Neural cell (in vitro differentiated cells): ENCODE data around the gene COL27A1. TPM values are rescaled to one million over a fixed set of nuclear protein-coding genes. Genes with fewer than 3 reads are reported as not detected.

Experiments used
- H2AFZ ChIP-seq: fragments of 200-600, 300-800 bp; sonication (generic), shearing (Covaris generic); 2 replicates; pipeline ENCODE4 v1.6.0; 2014; ENCODE audit warnings: low read depth, mild to moderate bottlenecking, antibody characterized with exemption, low read length, moderate library complexity
- H3F3A ChIP-seq: fragments of 200-600 bp; shearing (Covaris generic); 2 replicates; pipeline ENCODE4 v1.6.1; 2016; ENCODE audit warnings: mild to moderate bottlenecking, moderate library complexity, mixed read lengths, antibody characterized with exemption, low read length; ENCODE audit not compliant: insufficient read depth, poor library complexity, severe bottlenecking
- H3K27ac ChIP-seq: fragments of 200-600, 300-800 bp; sonication (generic), shearing (Covaris generic); 2 replicates; pipeline ENCODE4 v1.5.1; 2014; ENCODE audit warnings: mild to moderate bottlenecking, low read length, moderate library complexity
- H3K27me3 ChIP-seq: fragments of 300-800, 200-600 bp; sonication (generic), shearing (Covaris generic); 2 replicates; pipeline ENCODE4 v1.6.0; 2014; ENCODE audit warnings: mild to moderate bottlenecking, low read depth, low read length, moderate library complexity; ENCODE audit not compliant: insufficient read depth
- H3K36me3 ChIP-seq: fragments of 300-800, 200-600 bp; sonication (generic), shearing (Covaris generic); 2 replicates; pipeline ENCODE4 v1.5.1; 2014; ENCODE audit warnings: mild to moderate bottlenecking, antibody characterized with exemption, low read length, moderate library complexity; ENCODE audit not compliant: insufficient read depth
- H3K4me2 ChIP-seq: fragments of 300-800, 200-600 bp; sonication (generic), shearing (Covaris generic); 2 replicates; pipeline ENCODE4 v1.6.0; 2014; ENCODE audit warnings: mild to moderate bottlenecking, low read length
- H3K4me3 ChIP-seq: fragments of 300-800, 200-600 bp; sonication (generic), shearing (Covaris generic); 2 replicates; pipeline ENCODE4 v1.5.1; 2014; ENCODE audit warnings: mild to moderate bottlenecking, low read length, moderate library complexity
- H3K79me2 ChIP-seq: fragments of 200-600 bp; shearing (Covaris generic); replicated peaks from 2 replicates; pipeline ENCODE4 v1.6.0; 2014; ENCODE audit warnings: mild to moderate bottlenecking, low read length, moderate library complexity; ENCODE audit not compliant: insufficient read depth
- H3K9ac ChIP-seq: fragments of 300-800, 200-600 bp; sonication (generic), shearing (Covaris generic); 2 replicates; pipeline ENCODE4 v1.6.1; 2016; ENCODE audit warnings: mild to moderate bottlenecking, low read length, mixed read lengths
- H3K9me2 ChIP-seq: fragments of 200-600 bp; shearing (Covaris generic); 2 replicates; pipeline ENCODE4 v1.6.1; 2016; ENCODE audit warnings: mild to moderate bottlenecking, low read length, mixed read lengths; ENCODE audit not compliant: insufficient read depth
- H3K9me3 ChIP-seq: fragments of 200-600, 300-800 bp; sonication (generic), shearing (Covaris generic); 2 replicates; pipeline ENCODE4 v1.6.1; 2016; ENCODE audit warnings: mild to moderate bottlenecking, mixed run types, low read length, moderate library complexity, mixed read lengths
- H4K20me1 ChIP-seq: fragments of 200-600 bp; shearing (Covaris generic); 2 replicates; pipeline ENCODE4 v1.6.1; 2016; ENCODE audit warnings: mild to moderate bottlenecking, mixed run types; ENCODE audit not compliant: insufficient read depth
- CTCF ChIP-seq: fragments of 450-650 bp; IDR thresholded peaks from 2 replicates; pipeline ENCODE4 v1.5.1; 2014; ENCODE audit warnings: antibody characterized with exemption, mild to moderate bottlenecking, moderate library complexity; ENCODE audit not compliant: poor library complexity, severe bottlenecking
- EP300 ChIP-seq: fragments of 450-650 bp; conservative IDR thresholded peaks from 2 replicates; pipeline ENCODE4 v1.6.1; 2014; ENCODE audit warnings: antibody characterized with exemption, mild to moderate bottlenecking, moderate library complexity; ENCODE audit not compliant: poor library complexity, severe bottlenecking
- EZH2 ChIP-seq: fragments of 200-600, 300-800 bp; shearing (Covaris generic), sonication (generic); IDR thresholded peaks from 2 replicates; pipeline ENCODE4 v1.6.1; 2014; ENCODE audit warnings: antibody characterized with exemption, low read length, borderline replicate concordance, mild to moderate bottlenecking; ENCODE audit not compliant: insufficient read depth, poor library complexity, severe bottlenecking
- MXI1 ChIP-seq: fragments of 450-650 bp; conservative IDR thresholded peaks from 2 replicates; pipeline ENCODE4 v1.6.1; 2014; ENCODE audit warnings: antibody characterized with exemption, mild to moderate bottlenecking; ENCODE audit not compliant: poor library complexity, severe bottlenecking
- POLR2AphosphoS5 ChIP-seq: IDR thresholded peaks from 2 replicates; pipeline ENCODE4 v1.6.1; 2012
- RAD21 ChIP-seq: fragments of 450-650 bp; conservative IDR thresholded peaks from 2 replicates; pipeline ENCODE4 v1.6.1; 2014; ENCODE audit warnings: antibody characterized with exemption, mild to moderate bottlenecking, moderate library complexity
- SMC3 ChIP-seq: fragments of 450-650 bp; conservative IDR thresholded peaks from 2 replicates; pipeline ENCODE4 v1.6.1; 2014; ENCODE audit warnings: antibody characterized with exemption, mild to moderate bottlenecking, moderate library complexity; ENCODE audit not compliant: poor library complexity
- TAF1 ChIP-seq: IDR thresholded peaks from 2 replicates; pipeline ENCODE4 v1.6.1; 2012; ENCODE audit warnings: low read depth
- polyA plus RNA-seq: library from polyadenylated mRNA; depleted of rRNA; stranded (reverse); fragments of >200 nt; gene quantifications from 2 replicates; pipeline ENCODE4 v1.2.3, GENCODE V29; 2014
- TF ChIP-seq, protein P1 (sequence below): IDR thresholded peaks from 2 replicates; pipeline ENCODE4 v1.6.1; 2012; ENCODE audit warnings: borderline replicate concordance

COL27A1 gene
- polyA plus RNA-seq, 1 donor from 2014 or later = 0.25 TPM

- Histone ChIP-seq H3K4me2 (no peak overlapping the region), H3K4me3 (no peak overlapping the region), H3K36me3 (no peaks in the 10 kb centered on the region), H3K27ac (no peak overlapping the region), H3K79me2 (no peaks in the 10 kb centered on the region), H2AFZ (no peak overlapping the region), H3F3A (no peaks in the 10 kb centered on the region), H3K9me3 (peaks cover 3% of the 10 kb centered on the region), H3K27me3 (no peaks in the 10 kb centered on the region), H3K9ac (no peak overlapping the region), H4K20me1 (no peaks in the 10 kb centered on the region), H3K9me2 (no peaks in the 10 kb centered on the region)
- TF ChIP-seq RAD21 (no peak), EP300 (no peak), EZH2 (no peak), TAF1 (no peak), MXI1 (no peak), POLR2AphosphoS5 (no peak), CTCF (no peak), SMC3 (no peak)
- TF ChIP-seq, protein P1, sequence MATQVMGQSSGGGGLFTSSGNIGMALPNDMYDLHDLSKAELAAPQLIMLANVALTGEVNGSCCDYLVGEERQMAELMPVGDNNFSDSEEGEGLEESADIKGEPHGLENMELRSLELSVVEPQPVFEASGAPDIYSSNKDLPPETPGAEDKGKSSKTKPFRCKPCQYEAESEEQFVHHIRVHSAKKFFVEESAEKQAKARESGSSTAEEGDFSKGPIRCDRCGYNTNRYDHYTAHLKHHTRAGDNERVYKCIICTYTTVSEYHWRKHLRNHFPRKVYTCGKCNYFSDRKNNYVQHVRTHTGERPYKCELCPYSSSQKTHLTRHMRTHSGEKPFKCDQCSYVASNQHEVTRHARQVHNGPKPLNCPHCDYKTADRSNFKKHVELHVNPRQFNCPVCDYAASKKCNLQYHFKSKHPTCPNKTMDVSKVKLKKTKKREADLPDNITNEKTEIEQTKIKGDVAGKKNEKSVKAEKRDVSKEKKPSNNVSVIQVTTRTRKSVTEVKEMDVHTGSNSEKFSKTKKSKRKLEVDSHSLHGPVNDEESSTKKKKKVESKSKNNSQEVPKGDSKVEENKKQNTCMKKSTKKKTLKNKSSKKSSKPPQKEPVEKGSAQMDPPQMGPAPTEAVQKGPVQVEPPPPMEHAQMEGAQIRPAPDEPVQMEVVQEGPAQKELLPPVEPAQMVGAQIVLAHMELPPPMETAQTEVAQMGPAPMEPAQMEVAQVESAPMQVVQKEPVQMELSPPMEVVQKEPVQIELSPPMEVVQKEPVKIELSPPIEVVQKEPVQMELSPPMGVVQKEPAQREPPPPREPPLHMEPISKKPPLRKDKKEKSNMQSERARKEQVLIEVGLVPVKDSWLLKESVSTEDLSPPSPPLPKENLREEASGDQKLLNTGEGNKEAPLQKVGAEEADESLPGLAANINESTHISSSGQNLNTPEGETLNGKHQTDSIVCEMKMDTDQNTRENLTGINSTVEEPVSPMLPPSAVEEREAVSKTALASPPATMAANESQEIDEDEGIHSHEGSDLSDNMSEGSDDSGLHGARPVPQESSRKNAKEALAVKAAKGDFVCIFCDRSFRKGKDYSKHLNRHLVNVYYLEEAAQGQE = no peak
These were observed 144.2 kb downstream of the COL27A1 start for GRCh38 chr9:114299286-114300152.

DNA sequence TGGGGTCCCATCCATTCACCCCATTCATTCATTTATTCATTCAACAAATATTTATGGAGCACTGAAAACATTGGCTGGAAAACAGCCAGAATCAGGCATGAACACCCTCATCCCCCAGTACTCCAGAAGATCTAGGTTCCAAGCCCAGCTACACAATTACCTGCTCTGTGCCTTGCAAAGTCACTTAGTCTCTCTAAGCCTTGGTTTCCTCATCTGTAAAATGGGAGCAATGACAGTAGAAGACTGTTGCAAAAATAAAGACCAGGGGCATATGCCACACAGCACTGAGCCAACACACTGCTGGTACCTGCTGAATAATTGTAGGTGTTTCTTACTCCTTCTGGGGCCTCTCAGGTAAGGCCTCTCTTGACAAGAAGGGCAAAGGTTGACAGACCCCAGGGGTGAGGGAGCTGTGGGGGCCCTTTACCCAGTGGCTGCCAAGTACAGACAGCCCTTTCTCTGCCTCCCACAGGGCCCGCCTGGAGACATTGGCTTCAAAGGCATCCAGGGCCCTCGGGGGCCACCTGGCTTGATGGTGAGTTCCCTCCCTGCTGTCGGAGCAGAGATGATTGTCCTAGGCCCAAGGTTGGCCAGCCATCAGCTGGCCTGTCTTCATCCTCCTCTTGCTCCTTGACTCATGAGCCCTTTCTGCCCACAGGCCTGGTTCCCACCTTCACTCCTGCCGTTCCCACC, 145.0 kb downstream of the COL27A1 start:
- TF ChIP-seq SMC3 (no peak), RAD21 (no peak), CTCF (no peak), MXI1 (no peak), EZH2 (no peak), EP300 (no peak)
- H3K27ac ChIP-seq = no peak overlapping the region
- no peaks in the 10 kb centered on the region for H4K20me1 ChIP-seq
- no peaks in the 10 kb centered on the region for H3K79me2 ChIP-seq
- H3K36me3 ChIP-seq = no peaks in the 10 kb centered on the region
- no peak overlapping the region for H3K4me3 ChIP-seq
- H3K4me2 ChIP-seq = no peak overlapping the region
- no peaks in the 10 kb centered on the region for H3F3A ChIP-seq
- H3K9me2 ChIP-seq = no peaks in the 10 kb centered on the region
- no peak overlapping the region for H3K9ac ChIP-seq
- no peaks in the 10 kb centered on the region for H3K27me3 ChIP-seq
- no peak overlapping the region for H2AFZ ChIP-seq
- no peaks in the 10 kb centered on the region for H3K9me3 ChIP-seq
